ENCODE results near the gene ABHD11.

ABHD11 gene

GRCh38 chr7:73770860-73771670 is 32.5 kb upstream of the ABHD11 start:
- no peak for DNase-seq (ENCODE audit: low read depth)
- no peak overlapping the region for H3K4me3 ChIP-seq (replicated peaks; ENCODE audit: low read depth, low read length)
- no peak for TF ChIP-seq CTCF (IDR thresholded peaks at IDR 0.05; ENCODE audit: low read length, missing control alignments)

- TF ChIP-seq CTCF (IDR thresholded peaks at IDR 0.05; ENCODE audit: low read length, missing control alignments): no peak
- no peak for DNase-seq (ENCODE audit: low read depth)
- no peak within 1 kb of the TSS for H3K4me3 ChIP-seq (replicated peaks; ENCODE audit: low read depth, low read length)
Observed at GRCh38 chr7:73770002-73770859, 31.6 kb upstream of the ABHD11 start, which contains the start of gene CLDN3. Gene CLDN3 (minus strand): TSS chr7:73770270. CDS start chr7:73770049, 221 bp downstream.

GRCh38 chr7:73769481-73770001 is 30.9 kb upstream of the ABHD11 start:
- no peak overlapping the region for H3K4me3 ChIP-seq (replicated peaks; ENCODE audit: low read depth, low read length)
- no peak for TF ChIP-seq CTCF (IDR thresholded peaks at IDR 0.05; ENCODE audit: low read length, missing control alignments)
- no peak for DNase-seq (ENCODE audit: low read depth)

- no peak for DNase-seq (ENCODE audit: low read depth)
- TF ChIP-seq CTCF (IDR thresholded peaks at IDR 0.05; ENCODE audit: low read length, missing control alignments): no peak
- no peak overlapping the region for H3K4me3 ChIP-seq (replicated peaks; ENCODE audit: low read depth, low read length)
Observed at GRCh38 chr7:73768641-73769480, 30.3 kb upstream of the ABHD11 start.

GRCh38 chr7:73766556-73767229 is 28.1 kb upstream of the ABHD11 start:
- no peak for DNase-seq (ENCODE audit: low read depth)
- no peak for TF ChIP-seq CTCF (IDR thresholded peaks at IDR 0.05; ENCODE audit: low read length, missing control alignments)
- no peak overlapping the region for H3K4me3 ChIP-seq (replicated peaks; ENCODE audit: low read depth, low read length)

GRCh38 chr7:73762659-73762999 is 24.0 kb upstream of the ABHD11 start:
- DNase-seq (ENCODE audit: low read depth): no peak
- H3K4me3 ChIP-seq (replicated peaks; ENCODE audit: low read depth, low read length): no peak overlapping the region
- no peak for TF ChIP-seq CTCF (IDR thresholded peaks at IDR 0.05; ENCODE audit: low read length, missing control alignments)

All from fibroblast of pulmonary artery (primary cell).